Neural progenitor cell (in vitro differentiated cells): ENCODE measurements around the gene UPF2. TPM values are rescaled to one million over a fixed set of nuclear protein-coding genes. Genes with fewer than 3 reads are reported as not detected.

ENCODE experiments used
- DNase-seq: peaks from one replicate; pipeline ENCODE4 v3.0.0-alpha.2; 2016; ENCODE audit warnings: low spot score
- H2AFZ ChIP-seq: fragments of 200-600 bp; sonication (generic); replicated peaks from 2 replicates; pipeline ENCODE4 v1.6.1; 2016; ENCODE audit warnings: antibody characterized with exemption
- H3F3A ChIP-seq: fragments of 200-600 bp; sonication (generic); 2 replicates; pipeline ENCODE4 v1.6.1; 2016; ENCODE audit warnings: antibody characterized with exemption, low read depth
- H3K27ac ChIP-seq: fragments of 200-600 bp; sonication (generic); 2 replicates; pipeline ENCODE4 v1.5.1; 2016; ENCODE audit warnings: mild to moderate bottlenecking
- H3K27me3 ChIP-seq: fragments of 200-600 bp; sonication (generic); 2 replicates; pipeline ENCODE4 v1.6.1; 2016; ENCODE audit warnings: mild to moderate bottlenecking, moderate library complexity
- H3K36me3 ChIP-seq: fragments of 200-600 bp; sonication (generic); 2 replicates; pipeline ENCODE4 v1.5.1; 2016
- H3K4me1 ChIP-seq: fragments of 200-600 bp; sonication (generic); 2 replicates; pipeline ENCODE4 v1.6.1; 2016; ENCODE audit warnings: mixed run types
- H3K4me2 ChIP-seq: fragments of 200-600 bp; sonication (generic); 2 replicates; pipeline ENCODE4 v1.6.1; 2016
- H3K4me3 ChIP-seq: fragments of 200-600 bp; sonication (generic); 2 replicates; pipeline ENCODE4 v1.5.1; 2016
- H3K79me2 ChIP-seq: fragments of 200-600 bp; sonication (generic); 2 replicates; pipeline ENCODE4 v1.6.1; 2016; ENCODE audit warnings: low read depth
- H3K9ac ChIP-seq: fragments of 200-600 bp; sonication (generic); 2 replicates; pipeline ENCODE4 v1.6.1; 2016
- H3K9me3 ChIP-seq: fragments of 200-600 bp; sonication (generic); 2 replicates; pipeline ENCODE4 v1.5.1; 2016; ENCODE audit warnings: low read depth
- H4K20me1 ChIP-seq: fragments of 200-600 bp; sonication (generic); 2 replicates; pipeline ENCODE4 v1.6.1; 2016; ENCODE audit warnings: low read depth
- H3K27ac Mint-ChIP-seq: 3 replicates; pipeline ENCODE4 v1.8.0; 2021; ENCODE audit warnings: mixed read lengths
- H3K27me3 Mint-ChIP-seq: 2 replicates; pipeline ENCODE4 v1.8.0; 2022; ENCODE audit warnings: low read depth, mild to moderate bottlenecking, inconsistent platforms, moderate library complexity, mixed read lengths; ENCODE audit not compliant: insufficient read depth
- H3K36me3 Mint-ChIP-seq: 3 replicates; pipeline ENCODE4 v1.8.0; 2021; ENCODE audit warnings: mixed read lengths
- H3K4me1 Mint-ChIP-seq: 3 replicates; pipeline ENCODE4 v1.8.0; 2021; ENCODE audit warnings: mixed read lengths
- H3K4me3 Mint-ChIP-seq: 3 replicates; pipeline ENCODE4 v1.8.0; 2021; ENCODE audit warnings: mild to moderate bottlenecking, moderate library complexity, mixed read lengths
- H3K9me3 Mint-ChIP-seq: 3 replicates; pipeline ENCODE4 v1.8.0; 2020; ENCODE audit warnings: mixed read lengths
- CTCF ChIP-seq: fragments of 200-600 bp; sonication (generic); IDR thresholded peaks from 2 replicates; pipeline ENCODE4 v1.5.1; 2017; ENCODE audit warnings: antibody characterized with exemption, mild to moderate bottlenecking
- EZH2 ChIP-seq: fragments of 200-600 bp; sonication (generic); IDR thresholded peaks from 2 replicates; pipeline ENCODE4 v1.6.1; 2017; ENCODE audit warnings: antibody characterized with exemption, mild to moderate bottlenecking, moderate library complexity
- EZH2phosphoT487 ChIP-seq: fragments of 200-600 bp; sonication (generic); IDR thresholded peaks from 2 replicates; pipeline ENCODE4 v1.6.1; 2017; ENCODE audit warnings: antibody characterized with exemption
- total RNA-seq: library from RNA; depleted of rRNA; stranded (reverse); fragments of >200 nt; gene quantifications from 2 replicates; pipeline ENCODE4 v1.2.3, GENCODE V29; 2015; ENCODE audit warnings: low replicate concordance

The UPF2 gene
- total RNA-seq, 1 donor from 2014 or later, result 33.2 TPM

- no peaks in the 10 kb centered on the region for H4K20me1 ChIP-seq
- Mint-ChIP-seq H3K27me3 (peaks cover 2% of the 10 kb centered on the region), H3K4me3 (no peak overlapping the region), H3K9me3 (no peaks in the 10 kb centered on the region), H3K4me1 (no peaks in the 10 kb centered on the region), H3K27ac (no peak overlapping the region), H3K36me3 (no peaks in the 10 kb centered on the region)
- H3K4me3 ChIP-seq, result no peak overlapping the region
- DNase-seq, result no peak
- H3K27me3 ChIP-seq, result no peaks in the 10 kb centered on the region
- H3K9ac ChIP-seq, result no peak overlapping the region
- TF ChIP-seq EZH2, result no peak
- TF ChIP-seq CTCF, result no peak
- no peak for TF ChIP-seq EZH2phosphoT487
- H3K27ac ChIP-seq, result no peak overlapping the region
- no peaks in the 10 kb centered on the region for H3K4me1 ChIP-seq
- no peaks in the 10 kb centered on the region for H3K36me3 ChIP-seq
- no peak overlapping the region for H3K4me2 ChIP-seq
- H2AFZ ChIP-seq, result no peak overlapping the region
- no peaks in the 10 kb centered on the region for H3K9me3 ChIP-seq
- H3F3A ChIP-seq, result no peaks in the 10 kb centered on the region
- H3K79me2 ChIP-seq, result no peaks in the 10 kb centered on the region
Observed at GRCh38 chr10:12055732-12056131, 13.1 kb upstream of the UPF2 start.

- Histone ChIP-seq H3K27me3 (no peaks in the 10 kb centered on the region), H4K20me1 (no peaks in the 10 kb centered on the region), H3K4me1 (no peaks in the 10 kb centered on the region), H3F3A (no peaks in the 10 kb centered on the region), H3K79me2 (no peaks in the 10 kb centered on the region), H3K4me3 (no peak overlapping the region), H3K36me3 (no peaks in the 10 kb centered on the region), H2AFZ (peak overlapping the region; percentile 13), H3K4me2 (no peak overlapping the region), H3K9me3 (no peaks in the 10 kb centered on the region), H3K9ac (no peak overlapping the region), H3K27ac (no peak overlapping the region)
- Mint-ChIP-seq H3K36me3 (no peaks in the 10 kb centered on the region), H3K27me3 (peaks cover 6% of the 10 kb centered on the region), H3K27ac (peak overlapping the region; percentile 54), H3K4me3 (no peak overlapping the region), H3K4me1 (no peaks in the 10 kb centered on the region), H3K9me3 (no peaks in the 10 kb centered on the region)
- no peak for DNase-seq
- no peak for TF ChIP-seq EZH2phosphoT487
- TF ChIP-seq EZH2, result no peak
- no peak for TF ChIP-seq CTCF
Observed at GRCh38 chr10:12051241-12051640, 8.6 kb upstream of the UPF2 start.

- peaks cover 9% of the 10 kb centered on the region for H3K27me3 Mint-ChIP-seq
- Histone ChIP-seq H3K36me3 (no peaks in the 10 kb centered on the region), H3K9ac (no peak overlapping the region), H4K20me1 (no peaks in the 10 kb centered on the region), H3K4me3 (no peak overlapping the region), H3K27ac (no peak overlapping the region), H2AFZ (no peak overlapping the region), H3K9me3 (no peaks in the 10 kb centered on the region), H3F3A (no peaks in the 10 kb centered on the region), H3K27me3 (no peaks in the 10 kb centered on the region), H3K79me2 (no peaks in the 10 kb centered on the region), H3K4me1 (no peaks in the 10 kb centered on the region), H3K4me2 (no peak overlapping the region)
- no peaks in the 10 kb centered on the region for H3K36me3 Mint-ChIP-seq
- DNase-seq, result no peak
- H3K9me3 Mint-ChIP-seq, result no peaks in the 10 kb centered on the region
- no peak for TF ChIP-seq CTCF
- no peak for TF ChIP-seq EZH2phosphoT487
- TF ChIP-seq EZH2, result no peak
- H3K4me1 Mint-ChIP-seq, result no peaks in the 10 kb centered on the region
- no peak overlapping the region for H3K27ac Mint-ChIP-seq
- H3K4me3 Mint-ChIP-seq, result no peak overlapping the region
Observed at GRCh38 chr10:12050528-12050927, 7.9 kb upstream of the UPF2 start.
